Measurements from ENCODE around the gene PDE6A.

Gene PDE6A

GRCh38 chr5:149917073-149917676 is 27.4 kb downstream of the PDE6A start:
- no peak for DNase-seq (ENCODE audit: extremely low read depth, low read depth)
- no peak overlapping the region for H3K4me3 ChIP-seq (replicated peaks; ENCODE audit: low read depth, low read length)
- TF ChIP-seq, protein P1, sequence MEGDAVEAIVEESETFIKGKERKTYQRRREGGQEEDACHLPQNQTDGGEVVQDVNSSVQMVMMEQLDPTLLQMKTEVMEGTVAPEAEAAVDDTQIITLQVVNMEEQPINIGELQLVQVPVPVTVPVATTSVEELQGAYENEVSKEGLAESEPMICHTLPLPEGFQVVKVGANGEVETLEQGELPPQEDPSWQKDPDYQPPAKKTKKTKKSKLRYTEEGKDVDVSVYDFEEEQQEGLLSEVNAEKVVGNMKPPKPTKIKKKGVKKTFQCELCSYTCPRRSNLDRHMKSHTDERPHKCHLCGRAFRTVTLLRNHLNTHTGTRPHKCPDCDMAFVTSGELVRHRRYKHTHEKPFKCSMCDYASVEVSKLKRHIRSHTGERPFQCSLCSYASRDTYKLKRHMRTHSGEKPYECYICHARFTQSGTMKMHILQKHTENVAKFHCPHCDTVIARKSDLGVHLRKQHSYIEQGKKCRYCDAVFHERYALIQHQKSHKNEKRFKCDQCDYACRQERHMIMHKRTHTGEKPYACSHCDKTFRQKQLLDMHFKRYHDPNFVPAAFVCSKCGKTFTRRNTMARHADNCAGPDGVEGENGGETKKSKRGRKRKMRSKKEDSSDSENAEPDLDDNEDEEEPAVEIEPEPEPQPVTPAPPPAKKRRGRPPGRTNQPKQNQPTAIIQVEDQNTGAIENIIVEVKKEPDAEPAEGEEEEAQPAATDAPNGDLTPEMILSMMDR (IDR thresholded peaks at IDR 0.05; ENCODE audit: low read depth, low read length, missing control alignments) = no peak

DNA sequence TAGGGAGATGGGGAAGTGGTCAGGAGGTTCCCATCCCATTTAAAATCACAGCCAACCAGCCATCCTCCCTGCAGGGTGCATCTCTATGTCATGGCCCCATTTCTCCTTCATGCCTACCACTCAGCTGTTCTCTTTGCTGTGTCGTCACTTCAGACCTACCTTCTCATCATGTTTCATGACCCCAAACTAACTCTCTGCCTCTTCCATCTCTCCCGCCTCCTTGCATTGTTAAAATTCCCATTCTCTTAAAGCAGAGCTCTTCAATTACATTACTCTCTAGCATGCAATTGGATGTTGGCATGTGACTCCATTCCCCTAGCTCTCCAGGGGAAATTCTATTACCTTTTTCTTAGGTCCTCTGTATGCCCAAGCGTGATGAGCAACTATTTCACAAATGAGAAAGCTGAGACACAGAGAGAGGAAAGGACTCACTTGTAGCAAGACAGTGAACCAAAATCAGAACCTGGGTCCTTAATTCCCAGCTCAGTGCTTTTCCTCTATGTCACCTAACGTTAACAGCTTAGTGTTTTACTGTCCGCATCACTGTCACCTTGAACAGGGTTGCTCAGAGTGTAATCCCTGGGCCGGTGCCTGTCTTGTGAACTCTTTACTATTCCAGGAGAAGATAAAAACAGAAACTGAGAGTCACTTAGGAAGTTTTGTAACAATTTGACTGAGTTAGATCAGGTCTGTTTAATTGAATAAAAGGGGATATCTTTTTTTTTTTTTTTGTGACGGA is 28.1 kb downstream of the PDE6A start:
- DNase-seq (ENCODE audit: extremely low read depth, low read depth) = no peak
- TF ChIP-seq, protein P1 (IDR thresholded peaks at IDR 0.05; ENCODE audit: low read depth, low read length, missing control alignments) = no peak
- no peak overlapping the region for H3K4me3 ChIP-seq (replicated peaks; ENCODE audit: low read depth, low read length)

DNA sequence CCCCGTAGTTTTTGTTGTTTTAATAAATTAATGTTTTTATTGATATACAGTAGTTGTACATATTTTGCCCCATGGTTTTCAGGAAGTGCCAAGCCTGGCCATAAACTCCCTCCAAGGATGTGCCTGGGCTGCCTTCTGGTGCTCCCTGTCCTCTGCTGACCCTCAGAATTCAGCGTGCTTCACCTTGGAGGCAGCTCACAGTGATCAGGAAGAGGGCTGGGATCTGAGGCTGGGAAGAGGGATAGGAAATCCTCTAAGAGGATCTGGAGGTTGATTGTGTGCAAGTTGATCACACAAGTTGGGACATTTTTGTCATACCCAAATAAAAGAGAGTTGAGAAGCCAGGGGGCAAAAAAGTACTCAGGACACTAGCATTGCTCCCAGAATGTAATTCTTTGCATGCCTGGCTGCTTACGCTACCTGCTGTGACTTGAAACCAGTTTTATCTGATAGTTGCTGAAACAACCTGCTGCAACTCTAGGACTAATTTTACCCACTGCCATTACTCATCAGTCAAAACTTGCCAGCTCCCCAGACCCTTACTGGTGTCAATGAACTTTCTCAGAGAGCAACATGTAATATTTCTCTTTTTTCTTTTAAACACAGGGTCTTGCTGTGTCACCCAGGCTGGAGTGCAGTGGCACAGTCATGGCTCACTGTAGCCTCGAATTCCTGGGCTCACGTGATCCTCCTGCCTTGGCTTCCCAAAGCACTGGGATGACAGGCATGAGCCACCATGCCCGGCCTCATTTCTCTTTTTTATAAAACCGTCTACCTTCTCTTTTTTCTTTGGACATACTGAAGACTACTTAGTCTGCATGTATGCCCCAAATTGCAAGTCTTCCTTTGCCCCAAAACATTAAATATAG is 29.0 kb downstream of the PDE6A start:
- TF ChIP-seq, protein P1 (IDR thresholded peaks at IDR 0.05; ENCODE audit: low read depth, low read length, missing control alignments) = no peak
- no peak for DNase-seq (ENCODE audit: extremely low read depth, low read depth)
- H3K4me3 ChIP-seq (replicated peaks; ENCODE audit: low read depth, low read length) = no peak overlapping the region

- DNase-seq (ENCODE audit: extremely low read depth, low read depth) = no peak
- TF ChIP-seq, protein P1 (IDR thresholded peaks at IDR 0.05; ENCODE audit: low read depth, low read length, missing control alignments) = no peak
- H3K4me3 ChIP-seq (replicated peaks; ENCODE audit: low read depth, low read length) = no peak overlapping the region
These were observed 30.9 kb downstream of the PDE6A start for GRCh38 chr5:149913436-149914419.

DNA sequence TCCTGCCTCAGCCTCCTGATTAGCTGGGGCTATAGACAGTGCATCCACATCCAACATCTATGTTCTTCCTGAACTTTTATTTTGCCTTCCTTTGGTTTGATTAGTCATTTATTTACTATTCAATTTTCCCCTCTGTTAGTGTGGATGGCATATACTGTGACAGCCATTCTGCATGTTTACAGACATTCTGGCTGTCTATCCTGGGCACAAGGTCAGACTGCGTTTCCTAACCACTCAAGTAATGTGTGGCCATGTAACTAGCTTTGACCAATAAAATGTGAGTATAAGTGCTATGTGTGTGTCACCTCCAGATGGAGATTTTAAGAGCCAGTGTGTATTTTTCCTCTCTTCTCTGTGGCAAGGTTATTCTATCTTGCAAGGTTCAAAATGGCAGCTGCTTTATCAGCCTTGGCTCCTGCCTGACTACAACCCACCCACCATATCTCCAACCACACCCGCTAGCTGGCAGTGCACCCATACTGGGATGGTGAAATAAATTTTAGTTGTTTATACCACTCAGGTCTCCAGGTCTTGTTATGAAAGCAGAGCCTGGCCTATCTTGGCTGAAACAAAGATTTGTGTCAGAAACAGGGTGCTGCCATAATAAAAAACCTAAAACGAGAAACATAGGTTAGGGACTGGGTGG is 32.2 kb downstream of the PDE6A start:
- no peak for DNase-seq (ENCODE audit: extremely low read depth, low read depth)
- TF ChIP-seq, protein P1 (IDR thresholded peaks at IDR 0.05; ENCODE audit: low read depth, low read length, missing control alignments) = no peak
- no peak overlapping the region for H3K4me3 ChIP-seq (replicated peaks; ENCODE audit: low read depth, low read length)
